HEK293 (cell line): ENCODE measurements around the gene MUCL3.

Source experiments
- CTCF ChIA-PET: fragments of 350-600 bp; formaldehyde crosslinking; extraction: SDS; loops from one replicate; lab custom pipeline; 2021; ENCODE audit warnings: antibody characterized with exemption; lab: Yijun Ruan, JAX
- POLR2A ChIA-PET: fragments of 300-600 bp; formaldehyde crosslinking; extraction: SDS; loops from one replicate; lab custom pipeline; 2020; ENCODE audit warnings: antibody characterized with exemption, inconsistent platforms; lab: Yijun Ruan, JAX
- H3K27ac ChIP-seq: fragments of 200-500 bp; sonication (Bioruptor generic); 2 replicates; pipeline ENCODE4 v1.5.1; 2014; ENCODE audit warnings: low read depth, low read length, control low read depth, inconsistent platforms; ENCODE audit errors: extremely low read depth
- H3K36me3 ChIP-seq, 2 experiments: fragments of 200-500 bp in 1 of 2; sonication (Bioruptor generic) in 1 of 2; 1 replicate in 1 of 2; 2 replicates in 1 of 2; pipeline ENCODE4 v1.5.1; 2014 to 2017; ENCODE audit warnings: inconsistent platforms in 2 of 2, low read length in 2 of 2; ENCODE audit not compliant: control insufficient read depth in 2 of 2, insufficient read depth in 1 of 2
- H3K4me1 ChIP-seq: fragments of 200-500 bp; sonication (Bioruptor generic); 2 replicates; pipeline ENCODE4 v1.5.1; 2014; ENCODE audit warnings: mild to moderate bottlenecking, low read length, inconsistent platforms; ENCODE audit not compliant: control insufficient read depth, insufficient read depth
- H3K4me3 ChIP-seq: 2 replicates; pipeline ENCODE4 v1.5.1; 2011; ENCODE audit warnings: low read depth, mild to moderate bottlenecking, control low read depth, low read length, moderate library complexity
- H3K9me3 ChIP-seq: fragments of 200-500 bp; sonication (Bioruptor generic); 2 replicates; pipeline ENCODE4 v1.5.1; 2014; ENCODE audit warnings: low read depth, low read length, inconsistent platforms; ENCODE audit not compliant: control insufficient read depth, insufficient read depth
- BCL11A ChIP-seq: fragments of 450-650 bp; formaldehyde crosslinking; IDR thresholded peaks from 2 replicates; pipeline ENCODE4 v1.5.1; 2016; ENCODE audit warnings: low read depth, missing biosample characterization, missing genetic modification characterization
- INSM2 ChIP-seq: fragments of 450-650 bp; formaldehyde crosslinking; IDR thresholded peaks from 2 replicates; pipeline ENCODE4 v1.5.1; 2016; ENCODE audit warnings: missing biosample characterization, missing genetic modification characterization
- MEIS1 ChIP-seq: sonication (generic); formaldehyde crosslinking; IDR thresholded peaks from 2 replicates; pipeline ENCODE4 v1.8.1; 2022; ENCODE audit warnings: missing genetic modification reagents, mild to moderate bottlenecking, borderline replicate concordance
- MYNN ChIP-seq: fragments of 450-650 bp; formaldehyde crosslinking; IDR thresholded peaks from 2 replicates; pipeline ENCODE4 v1.5.1; 2016; ENCODE audit warnings: missing biosample characterization, missing genetic modification characterization, borderline replicate concordance
- PRDM4 ChIP-seq: fragments of 450-650 bp; formaldehyde crosslinking; IDR thresholded peaks from 2 replicates; pipeline ENCODE4 v1.5.1; 2017; ENCODE audit warnings: missing biosample characterization, missing genetic modification characterization
- SP2 ChIP-seq: fragments of 450-650 bp; formaldehyde crosslinking; IDR thresholded peaks from 2 replicates; pipeline ENCODE4 v1.5.1; 2016; ENCODE audit warnings: missing biosample characterization, missing genetic modification characterization
- ZNF146 ChIP-seq: fragments of 450-650 bp; formaldehyde crosslinking; IDR thresholded peaks from 2 replicates; pipeline ENCODE4 v1.5.1; 2016; ENCODE audit warnings: missing biosample characterization, missing genetic modification characterization
- ZNF324 ChIP-seq: fragments of 450-650 bp; formaldehyde crosslinking; IDR thresholded peaks from 2 replicates; pipeline ENCODE4 v1.5.1; 2016; ENCODE audit warnings: missing biosample characterization, missing genetic modification characterization
- ZNF341 ChIP-seq: fragments of 450-650 bp; formaldehyde crosslinking; IDR thresholded peaks from 2 replicates; pipeline ENCODE4; 2016; ENCODE audit warnings: low read depth, missing biosample characterization, missing genetic modification characterization
- ZNF514 ChIP-seq: fragments of 450-650 bp; formaldehyde crosslinking; IDR thresholded peaks from 2 replicates; pipeline ENCODE4 v1.5.1; 2016; ENCODE audit warnings: missing biosample characterization, missing genetic modification characterization
- ZNF639 ChIP-seq: fragments of 450-650 bp; formaldehyde crosslinking; IDR thresholded peaks from 2 replicates; pipeline ENCODE4 v1.5.1; 2016; ENCODE audit warnings: missing biosample characterization, missing genetic modification characterization
- ZSCAN5A ChIP-seq: fragments of 450-650 bp; formaldehyde crosslinking; IDR thresholded peaks from 2 replicates; pipeline ENCODE4 v1.5.1; 2016; ENCODE audit warnings: missing biosample characterization, missing genetic modification characterization

Gene MUCL3

GRCh38 chr6:31001281-31001888, 60.6 kb downstream of the MUCL3 start (continued):
- TF ChIP-seq BCL11A (no peak), PRDM4 (tag by site-specific recombination) (no peak)
- TF ChIP-seq, all 188 proteins: peak for 0

- no peak overlapping the region for H3K27ac ChIP-seq
- TF ChIP-seq ZNF639 (tag by site-specific recombination): no peak
- TF ChIP-seq ZNF324 (tag by site-specific recombination): no peak
- no peak for TF ChIP-seq MEIS1 (CRISPR knock-in tag)
- TF ChIP-seq ZNF514 (tag by site-specific recombination): no peak
- no peak for TF ChIP-seq ZSCAN5A (tag by site-specific recombination)
- TF ChIP-seq MYNN (tag by site-specific recombination): no peak
- no peak for TF ChIP-seq ZNF146
- TF ChIP-seq ZNF341 (tag by site-specific recombination): no peak
- no peak for TF ChIP-seq INSM2 (tag by site-specific recombination)
- TF ChIP-seq SP2 (tag by site-specific recombination): no peak
- TF ChIP-seq, all 188 proteins: peak for 0
- Histone ChIP-seq H3K9me3 (no peaks in the 10 kb centered on the region), H3K36me3 (no peaks in the 10 kb centered on the region), H3K4me3 (no peak overlapping the region), H3K4me1 (0 out of 2 replicates have a peak, but pooled peaks cover 2% of the 10 kb centered on the region)
- ChIA-PET POLR2A (interaction anchor here (0.5 kb wide), 1 partner anchor 351 kb away, joined by 4 read pairs; no protein-coding TSS in a partner anchor), CTCF (interaction anchor here (1.5 kb wide), 1 partner anchor 87 kb away, joined by 4 read pairs; no protein-coding TSS in a partner anchor)
These were observed 61.7 kb downstream of the MUCL3 start for GRCh38 chr6:31002471-31002870.
